PC-3 (cell line): ENCODE measurements around the gene DOP1B. TPM values are rescaled to one million over a fixed set of nuclear protein-coding genes. Genes with fewer than 3 reads are reported as not detected.
A peak's percentile ranks its signal among the peaks of the same experiment; 100 is the strongest.

ENCODE experiments used
- ATAC-seq: fragments of 200-7000 bp; cut with Tn5 transposase; 2 replicates; pipeline ENCODE4 v1.9.1; 2020; ENCODE audit warnings: mild to moderate bottlenecking, moderate library complexity
- BruUV-seq: library from RNA; stranded (reverse); fragments of 400-500 nt; replicated peaks from 2 replicates; lab custom pipeline; 2021; lab: Mats Ljungman, UMichigan
- CTCF ChIA-PET: fragments of 300-600 bp; sonication (Branson Sonifier 250); formaldehyde crosslinking; loops from one replicate; lab custom pipeline; 2022; ENCODE audit warnings: antibody characterized with exemption; lab: Charles Lee
- POLR2A ChIA-PET: fragments of 300-600 bp; sonication (Branson Sonifier 250); formaldehyde crosslinking; loops from one replicate; lab custom pipeline; 2022; ENCODE audit warnings: antibody characterized with exemption; ENCODE audit not compliant: unreplicated experiment; lab: Charles Lee
- DNase-seq: peaks from one replicate; pipeline ENCODE4 v3.0.0-alpha.2; 2015
- H2AFZ ChIP-seq: fragments of 300-600 bp; sonication (generic); 2 replicates; pipeline ENCODE4 v1.6.0; 2016; ENCODE audit warnings: antibody characterized with exemption, low read length
- H3F3A ChIP-seq: fragments of 300-600 bp; sonication (generic); one replicate; pipeline ENCODE4 v1.6.0; 2017; ENCODE audit warnings: antibody characterized with exemption, low read length, control low read depth, mild to moderate bottlenecking; ENCODE audit not compliant: unreplicated experiment
- H3K27ac ChIP-seq: fragments of 300-600 bp; sonication (generic); 2 replicates; pipeline ENCODE4 v1.5.1; 2016; ENCODE audit warnings: mild to moderate bottlenecking, low read length
- H3K27me3 ChIP-seq: fragments of 300-600 bp; sonication (generic); 2 replicates; pipeline ENCODE4 v1.6.1; 2016; ENCODE audit warnings: low read length, mixed read lengths
- H3K36me3 ChIP-seq: fragments of 300-600 bp; sonication (generic); 2 replicates; pipeline ENCODE4 v1.6.1; 2016; ENCODE audit warnings: low read depth, mixed run types, low read length, mixed read lengths
- H3K4me1 ChIP-seq: fragments of 300-600 bp; sonication (generic); 2 replicates; pipeline ENCODE4 v1.5.1; 2016; ENCODE audit warnings: low read length; ENCODE audit not compliant: insufficient read depth
- H3K4me2 ChIP-seq: fragments of 300-600 bp; sonication (generic); 2 replicates; pipeline ENCODE4 v1.6.0; 2016; ENCODE audit warnings: low read length
- H3K4me3 ChIP-seq: fragments of 300-600 bp; sonication (generic); 2 replicates; pipeline ENCODE4 v1.5.1; 2016; ENCODE audit warnings: mild to moderate bottlenecking, low read length, mixed read lengths
- H3K79me2 ChIP-seq: fragments of 300-600 bp; sonication (generic); 2 replicates; pipeline ENCODE4 v1.6.1; 2017; ENCODE audit warnings: low read length, mixed read lengths
- H3K9ac ChIP-seq: fragments of 300-600 bp; sonication (generic); 2 replicates; pipeline ENCODE4 v1.6.0; 2016; ENCODE audit warnings: mild to moderate bottlenecking, low read length
- H3K9me2 ChIP-seq: fragments of 300-600 bp; sonication (generic); replicated peaks from 2 replicates; pipeline ENCODE4 v1.6.1; 2016; ENCODE audit warnings: mixed run types, low read length, mixed read lengths
- H3K9me3 ChIP-seq: fragments of 300-600 bp; sonication (generic); 2 replicates; pipeline ENCODE4 v1.6.1; 2016; ENCODE audit warnings: low read length, mixed read lengths
- H4K20me1 ChIP-seq: fragments of 300-600 bp; sonication (generic); 2 replicates; pipeline ENCODE4 v1.6.1; 2016; ENCODE audit warnings: low read length, mixed read lengths
- CTCF ChIP-seq: fragments of 300-600 bp; sonication (generic); conservative IDR thresholded peaks from 2 replicates; pipeline ENCODE4 v1.5.1; 2017; ENCODE audit warnings: antibody characterized with exemption, low read depth, mild to moderate bottlenecking, low read length
- EZH2 ChIP-seq: fragments of 300-600 bp; sonication (generic); IDR thresholded peaks from one replicate; pipeline ENCODE4 v1.6.1; 2017; ENCODE audit warnings: antibody characterized with exemption, mild to moderate bottlenecking, low read length; ENCODE audit not compliant: unreplicated experiment
- EZH2phosphoT487 ChIP-seq: fragments of 300-600 bp; sonication (generic); IDR thresholded peaks from 2 replicates; pipeline ENCODE4 v1.6.1; 2018; ENCODE audit warnings: mild to moderate bottlenecking, antibody characterized with exemption, low read length, borderline replicate concordance
- intact Hi-C: fragments of 100-400 bp; cut with micrococcal nuclease; formaldehyde crosslinking; loops from 2 replicates; pipeline ENCODE4 v1.9.0; 2023
- total RNA-seq: library from RNA; depleted of rRNA; stranded (reverse); fragments of >200 nt; gene quantifications from 2 replicates; pipeline ENCODE4 v1.2.3, GENCODE V29; 2014

DOP1B gene
- total RNA-seq, 1 experiment from 2014 or later: 7.0 TPM

GRCh38 chr21:36162631-36163030 lies 6.0 kb downstream of the DOP1B start:
- DNase-seq (peak; percentile 10), ATAC-seq (no peak)
- TF ChIP-seq CTCF (no peak), EZH2phosphoT487 (no peak), EZH2 (no peak)
- BruUV-seq: no TSS peak
- H3K79me2 ChIP-seq: peaks cover 30% of the 10 kb centered on the region
- no peak overlapping the region for H3K9ac ChIP-seq
- H3K9me2 ChIP-seq: no peaks in the 10 kb centered on the region
- no peak overlapping the region for H3K4me2 ChIP-seq
- H4K20me1 ChIP-seq: no peaks in the 10 kb centered on the region
- H3K27ac ChIP-seq: no peak overlapping the region
- intact Hi-C loops: no loop called here
- ChIA-PET POLR2A (no interaction called here), CTCF (no interaction called here)
- no peak overlapping the region for H2AFZ ChIP-seq
- H3F3A ChIP-seq: no peaks in the 10 kb centered on the region
- no peaks in the 10 kb centered on the region for H3K27me3 ChIP-seq
- peaks cover 13% of the 10 kb centered on the region; the same call in 1 of the 2 replicates for H3K4me1 ChIP-seq
- no peaks in the 10 kb centered on the region for H3K9me3 ChIP-seq
- H3K4me3 ChIP-seq: no peak overlapping the region
- H3K36me3 ChIP-seq: no peaks in the 10 kb centered on the region

- Histone ChIP-seq H3K9me3 (no peaks in the 10 kb centered on the region), H3K79me2 (peaks cover 21% of the 10 kb centered on the region; the same call in 1 of the 2 replicates), H2AFZ (no peak overlapping the region), H3K9me2 (no peaks in the 10 kb centered on the region), H3K27me3 (no peaks in the 10 kb centered on the region), H3K36me3 (peaks cover 2% of the 10 kb centered on the region; the same call in 1 of the 2 replicates), H3F3A (no peaks in the 10 kb centered on the region), H3K4me2 (no peak overlapping the region), H3K27ac (no peak overlapping the region), H3K4me1 (peaks cover 8% of the 10 kb centered on the region; the same call in 1 of the 2 replicates), H3K4me3 (no peak overlapping the region), H4K20me1 (no peaks in the 10 kb centered on the region), H3K9ac (no peak overlapping the region)
- ChIA-PET POLR2A (interaction anchor here (0.5 kb wide), 1 partner anchor 184 kb away, joined by 3 read pairs; no protein-coding TSS in a partner anchor), CTCF (no interaction called here)
- intact Hi-C loops: no loop called here
- ATAC-seq: peak; percentile 56
- TF ChIP-seq CTCF: no peak
- TF ChIP-seq EZH2: no peak
- TF ChIP-seq EZH2phosphoT487: no peak
- BruUV-seq: no TSS peak
- no peak for DNase-seq
Observed at GRCh38 chr21:36163750-36164741, 7.4 kb downstream of the DOP1B start.
